ENCODE measurements around the gene TDRD15.
"Not testable (repeated sequence)": the region's sequence is repeated elsewhere in the genome, so short reads cannot be mapped to it uniquely, and the experiment has no call there.

The TDRD15 gene

GRCh38 chr2:21123473-21124393 lies at the start of gene TDRD15:
TSS of gene TDRD15 (plus strand) at chr2:21123968. CDS start at chr2:21137468, 13,500 bp downstream.
- no peak for DNase-seq

GRCh38 chr2:21078296-21078695 lies 45.5 kb upstream of the TDRD15 start:
- no peak for DNase-seq

DNA sequence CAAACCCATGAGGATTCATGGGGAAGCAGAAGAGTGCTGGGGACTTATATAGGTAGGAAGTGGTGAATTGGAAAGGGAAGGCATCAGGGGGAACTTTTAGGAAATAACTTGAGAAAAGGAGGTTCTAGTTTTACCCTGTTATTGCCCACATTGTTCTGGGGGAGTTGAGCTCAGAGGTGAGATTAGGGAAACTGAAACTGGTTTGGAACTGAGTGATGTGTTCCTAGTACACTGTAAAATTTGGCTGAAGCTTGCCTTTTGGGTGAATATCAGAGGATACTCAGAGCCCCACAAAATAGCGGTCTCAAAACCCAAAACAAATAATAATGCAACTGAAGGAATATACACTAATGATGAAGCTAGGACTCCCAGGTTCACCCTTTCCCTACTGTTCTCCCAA lies 40.3 kb upstream of the TDRD15 start:
- no peak for DNase-seq

DNA sequence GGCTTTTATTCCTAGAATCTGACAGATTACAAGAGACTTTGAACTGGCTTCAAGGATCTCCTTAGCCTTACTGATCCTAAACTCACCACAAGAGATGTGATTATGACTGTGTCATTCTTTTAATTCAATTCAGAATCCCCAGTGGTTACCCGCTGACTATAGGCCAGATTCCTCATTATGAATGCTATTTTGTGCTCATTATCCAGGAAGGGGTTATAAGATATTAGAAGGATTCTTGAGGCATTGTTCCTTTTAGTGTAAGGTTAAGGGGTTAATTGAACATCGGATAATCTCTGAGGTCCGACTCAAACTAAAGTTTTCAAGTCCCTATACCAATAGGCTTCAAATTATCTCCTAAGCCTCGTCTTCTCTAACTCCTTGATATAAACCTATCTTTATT lies 39.4 kb upstream of the TDRD15 start:
- DNase-seq = no peak

DNA sequence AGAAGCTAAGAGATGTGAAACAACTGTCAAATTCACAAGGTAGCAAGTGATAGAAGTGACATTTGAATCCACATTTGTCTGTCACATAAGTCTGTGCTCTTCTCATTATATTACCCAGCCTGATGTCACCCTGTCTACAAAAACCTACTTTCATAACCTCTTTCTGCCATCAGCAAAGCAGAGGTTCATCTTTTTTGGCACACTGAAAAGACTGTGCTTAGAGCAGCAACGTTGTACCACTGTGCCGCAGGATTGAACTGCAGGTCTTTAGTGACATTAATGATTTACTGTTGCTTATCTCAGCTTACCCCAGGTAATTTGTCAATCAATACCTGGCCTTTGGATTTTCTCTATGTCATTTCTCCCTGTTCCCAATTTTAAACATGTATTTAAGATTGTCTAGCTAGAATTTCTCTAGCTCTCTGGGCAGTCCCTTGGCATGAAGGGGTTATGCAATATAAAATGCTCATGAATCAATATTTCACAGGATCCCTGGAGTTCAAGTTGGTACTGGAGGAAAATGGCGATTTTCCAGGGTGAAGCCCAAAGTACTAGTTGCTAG lies 31.4 kb upstream of the TDRD15 start:
- no peak for DNase-seq

GRCh38 chr2:21095178-21095577 lies 28.6 kb upstream of the TDRD15 start:
- no peak for DNase-seq

DNA sequence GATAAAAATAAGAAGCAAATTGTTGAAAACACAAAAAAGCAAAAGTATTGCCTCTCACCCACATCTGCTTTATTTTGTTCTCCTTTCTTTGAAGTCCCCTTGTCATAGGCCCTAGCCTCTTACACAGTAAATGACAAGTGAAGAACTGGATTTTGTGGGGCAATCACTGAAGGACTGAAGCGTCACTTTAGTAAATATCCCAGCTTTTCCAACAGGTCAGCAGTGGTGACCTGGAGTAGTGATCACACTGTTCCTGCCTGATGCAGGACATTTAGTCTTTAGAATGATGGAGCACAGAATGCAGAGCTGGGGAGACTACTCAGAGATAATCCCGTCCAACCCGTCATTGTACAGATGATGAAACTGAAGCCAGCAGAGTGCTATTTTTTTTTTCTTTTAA lies 28.1 kb upstream of the TDRD15 start:
- no peak for DNase-seq

- no peak for DNase-seq
Observed at GRCh38 chr2:21096458-21096857, 27.3 kb upstream of the TDRD15 start.

GRCh38 chr2:21097331-21097730 lies 26.4 kb upstream of the TDRD15 start:
- no peak for DNase-seq

DNA sequence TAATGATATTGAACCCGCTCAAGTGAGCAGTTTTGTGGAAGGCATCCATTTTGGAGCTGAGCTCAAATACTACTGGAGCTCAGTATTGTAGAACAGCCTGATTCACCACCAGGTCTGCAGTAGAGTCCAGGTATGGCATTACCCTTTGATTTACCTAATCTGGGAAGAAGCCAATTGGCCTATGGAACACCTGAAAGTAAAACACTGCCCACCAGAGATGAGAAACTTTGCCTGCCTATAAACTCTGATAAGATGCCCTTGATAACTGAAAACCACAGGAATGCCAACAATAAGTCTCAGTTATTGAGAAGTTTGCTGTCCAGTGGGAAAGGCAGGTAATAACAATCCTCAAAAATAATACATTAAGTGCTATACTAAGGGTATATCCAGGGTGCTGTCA lies 25.5 kb upstream of the TDRD15 start:
- no peak for DNase-seq

- no peak for DNase-seq
Observed at GRCh38 chr2:21099281-21099907, 24.4 kb upstream of the TDRD15 start.

GRCh38 chr2:21101514-21102155 lies 22.1 kb upstream of the TDRD15 start:
- DNase-seq = not testable (repeated sequence)

DNA sequence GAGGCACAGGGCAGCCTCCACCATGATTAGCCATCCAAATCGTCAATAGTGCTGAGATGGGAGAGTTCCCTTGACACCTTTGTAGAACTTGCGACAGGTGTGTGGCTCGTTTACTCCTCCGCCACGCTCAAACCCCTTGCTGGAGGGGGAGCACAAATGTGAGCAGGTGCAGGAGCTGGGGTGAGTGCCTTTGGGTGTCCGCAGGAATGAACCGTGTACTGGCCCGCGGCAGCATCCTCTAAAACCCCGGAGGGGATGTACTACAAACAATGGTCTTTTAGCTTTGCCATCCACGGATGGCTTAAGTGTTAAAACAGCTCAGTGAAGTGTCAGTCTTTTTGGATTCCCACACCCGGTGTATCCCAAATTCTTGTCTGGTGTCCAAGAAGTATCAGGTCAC lies 21.4 kb upstream of the TDRD15 start:
- no peak for DNase-seq

DNA sequence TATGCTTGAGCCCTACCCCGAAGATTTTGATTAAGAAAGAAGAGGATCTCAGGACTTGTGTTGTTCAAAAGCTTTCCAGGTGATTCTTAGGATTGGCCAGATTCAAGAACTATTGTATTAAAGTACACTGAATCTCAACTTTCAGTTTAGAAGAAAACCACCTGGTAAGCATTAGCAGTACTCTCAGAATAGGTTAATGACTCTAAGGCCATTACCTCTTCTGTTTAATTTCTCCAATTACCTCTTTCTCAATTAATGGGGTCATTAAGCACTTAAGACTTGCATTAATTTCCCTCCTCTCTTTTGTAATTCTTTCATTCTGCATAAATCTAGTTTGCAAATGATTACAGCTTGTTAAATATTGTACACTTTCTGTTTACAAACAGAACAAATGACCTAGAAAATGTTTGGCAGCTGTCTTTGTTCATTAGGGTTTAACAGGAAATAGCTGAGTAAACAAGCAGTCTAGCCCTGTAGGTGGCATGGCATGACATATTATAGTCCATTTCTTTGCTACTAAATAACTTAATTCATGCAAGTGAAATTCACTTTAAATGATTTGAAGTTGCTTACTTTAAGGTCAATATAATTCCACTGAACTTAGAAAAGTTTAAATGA lies 20.4 kb upstream of the TDRD15 start:
- DNase-seq = peak; percentile 71 to 72

GRCh38 chr2:21104030-21104660 lies 19.6 kb upstream of the TDRD15 start:
- DNase-seq = no peak

GRCh38 chr2:21111012-21111411 lies 12.8 kb upstream of the TDRD15 start:
- no peak for DNase-seq

DNA sequence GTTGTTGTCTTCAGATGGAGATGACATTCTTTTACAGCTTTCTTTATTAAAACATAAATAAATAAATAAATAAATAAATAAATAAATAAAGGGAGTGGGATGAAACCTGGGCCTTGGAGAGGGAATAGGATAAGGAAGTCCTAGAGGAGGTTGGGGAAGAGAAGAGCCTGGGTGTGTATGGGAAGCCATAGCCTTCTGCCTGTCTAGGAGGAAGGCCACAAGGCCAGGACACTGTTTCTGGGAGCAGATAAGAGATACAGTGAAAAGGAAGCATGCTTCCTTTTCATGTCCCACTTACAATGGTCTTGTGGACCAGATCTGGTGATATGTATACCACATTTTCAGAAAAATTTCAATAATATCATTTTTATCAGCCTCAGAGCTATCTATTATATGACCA lies 6.1 kb upstream of the TDRD15 start:
- DNase-seq = no peak

DNA sequence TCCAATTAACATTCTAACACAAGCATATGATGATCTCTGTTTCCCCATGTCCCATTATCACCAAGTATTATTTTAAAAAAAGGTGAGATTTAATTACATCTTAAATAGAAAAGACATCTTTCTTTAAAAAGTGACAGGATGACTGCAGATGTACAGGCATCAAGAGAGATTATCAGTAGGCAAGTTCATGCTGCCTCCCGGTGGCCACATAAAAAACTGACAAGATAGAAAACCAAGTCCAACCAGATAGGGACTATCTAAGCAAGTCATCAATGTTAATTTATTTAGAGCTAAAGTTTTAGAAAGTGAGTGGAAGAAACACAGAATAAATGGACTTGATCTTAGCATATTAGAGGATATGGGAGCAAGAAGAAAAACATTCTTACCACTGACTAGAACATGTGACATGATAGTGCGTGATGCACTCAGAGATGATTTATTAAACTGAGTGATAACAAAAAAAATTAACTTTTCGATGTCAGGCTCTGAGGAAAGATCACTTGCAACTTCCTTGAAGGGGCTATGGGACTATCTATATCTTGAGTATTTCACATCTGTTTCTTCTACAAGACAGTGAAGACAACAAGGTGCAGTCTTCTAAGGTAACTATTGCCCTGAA lies 5.4 kb upstream of the TDRD15 start:
- peak in 1 of 2 experiments; percentile 41 for DNase-seq

GRCh38 chr2:21131861-21132260 lies 8.1 kb downstream of the TDRD15 start:
- DNase-seq = no peak

- DNase-seq = no peak
Observed at GRCh38 chr2:21135585-21135984, 11.8 kb downstream of the TDRD15 start.

DNA sequence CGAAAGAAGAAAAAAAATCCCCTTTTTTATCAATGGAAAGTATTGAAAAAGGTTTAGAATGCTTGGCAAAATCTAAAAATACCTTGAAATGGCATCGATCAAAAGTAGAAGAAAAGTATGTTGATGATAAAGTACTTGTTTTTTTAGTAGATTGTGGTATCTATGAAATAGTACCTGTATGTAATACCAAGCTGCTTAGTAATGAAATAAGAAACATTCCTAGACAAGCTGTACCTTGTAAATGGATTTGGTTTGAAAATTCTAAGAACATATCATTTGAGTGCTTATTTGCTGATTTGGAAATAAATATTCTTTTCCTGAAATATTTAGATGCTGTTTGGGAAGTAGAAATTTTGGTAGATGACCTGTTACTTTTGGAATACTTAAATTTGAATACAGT lies 18.4 kb downstream of the TDRD15 start:
- DNase-seq = no peak

DNA sequence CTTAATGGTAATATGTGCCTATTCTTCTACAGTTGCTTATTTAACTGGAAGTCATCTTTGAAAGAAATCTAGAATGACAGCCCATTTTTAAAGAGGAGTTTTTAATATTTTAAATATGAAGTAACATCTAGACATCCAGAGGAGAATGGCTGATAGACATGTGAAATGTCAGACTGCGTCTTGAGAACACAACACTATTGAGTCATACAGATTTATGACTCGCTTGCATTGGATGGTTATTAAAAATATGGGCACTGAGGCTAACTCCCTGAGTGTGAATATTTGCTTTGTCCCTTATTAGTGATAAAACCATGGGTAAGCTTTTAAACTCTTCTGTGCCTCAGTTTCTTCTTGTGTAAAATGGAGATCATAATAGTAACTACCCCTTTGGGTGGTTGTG lies 22.9 kb downstream of the TDRD15 start:
- no peak for DNase-seq
